Measurements from ENCODE around the gene IL3.

The IL3 gene

GRCh38 chr5:132098151-132098594 is 37.7 kb downstream of the IL3 start:
- H2AFZ ChIP-seq (ENCODE audit: low read length, unreplicated experiment): peak overlapping the region; percentile 20
- peak overlapping the region; percentile 55 for H3K27ac ChIP-seq (ENCODE audit: low read depth, low read length)
- no peaks in the 10 kb centered on the region for H3K36me3 ChIP-seq (ENCODE audit: insufficient read depth, low read length)
- H3K4me1 ChIP-seq (ENCODE audit: control insufficient read depth, insufficient read depth, low read length, unreplicated experiment): peaks cover 50% of the 10 kb centered on the region
- H3K4me3 ChIP-seq (ENCODE audit: low read depth, low read length): no peak overlapping the region
- H3K27me3 ChIP-seq (ENCODE audit: insufficient read depth, low read length): no peaks in the 10 kb centered on the region
- no peaks in the 10 kb centered on the region for H3K79me2 ChIP-seq (ENCODE audit: control insufficient read depth, insufficient read depth, low read length, unreplicated experiment)

GRCh38 chr5:132098621-132099020 is 38.2 kb downstream of the IL3 start:
- Histone ChIP-seq H3K36me3 (ENCODE audit: insufficient read depth, low read length) (no peaks in the 10 kb centered on the region), H3K79me2 (ENCODE audit: control insufficient read depth, insufficient read depth, low read length, unreplicated experiment) (no peaks in the 10 kb centered on the region), H2AFZ (ENCODE audit: low read length, unreplicated experiment) (no peak overlapping the region), H3K4me3 (ENCODE audit: low read depth, low read length) (no peak overlapping the region), H3K4me1 (ENCODE audit: control insufficient read depth, insufficient read depth, low read length, unreplicated experiment) (peaks cover 53% of the 10 kb centered on the region), H3K27ac (ENCODE audit: low read depth, low read length) (peak overlapping the region; percentile 55), H3K27me3 (ENCODE audit: insufficient read depth, low read length) (no peaks in the 10 kb centered on the region)

GRCh38 chr5:132099076-132099748 is 38.8 kb downstream of the IL3 start:
- Histone ChIP-seq H3K36me3 (ENCODE audit: insufficient read depth, low read length) (no peaks in the 10 kb centered on the region), H2AFZ (ENCODE audit: low read length, unreplicated experiment) (no peak overlapping the region), H3K27me3 (ENCODE audit: insufficient read depth, low read length) (no peaks in the 10 kb centered on the region), H3K79me2 (ENCODE audit: control insufficient read depth, insufficient read depth, low read length, unreplicated experiment) (no peaks in the 10 kb centered on the region), H3K4me1 (ENCODE audit: control insufficient read depth, insufficient read depth, low read length, unreplicated experiment) (peaks cover 52% of the 10 kb centered on the region), H3K4me3 (ENCODE audit: low read depth, low read length) (no peak overlapping the region), H3K27ac (ENCODE audit: low read depth, low read length) (peak overlapping the region; percentile 55; the same call in 1 of the 2 replicates)

GRCh38 chr5:132099905-132100304 is 39.5 kb downstream of the IL3 start:
- Histone ChIP-seq H2AFZ (ENCODE audit: low read length, unreplicated experiment) (no peak overlapping the region), H3K4me3 (ENCODE audit: low read depth, low read length) (no peak overlapping the region), H3K27me3 (ENCODE audit: insufficient read depth, low read length) (no peaks in the 10 kb centered on the region), H3K4me1 (ENCODE audit: control insufficient read depth, insufficient read depth, low read length, unreplicated experiment) (peaks cover 52% of the 10 kb centered on the region), H3K27ac (ENCODE audit: low read depth, low read length) (no peak overlapping the region), H3K36me3 (ENCODE audit: insufficient read depth, low read length) (no peaks in the 10 kb centered on the region), H3K79me2 (ENCODE audit: control insufficient read depth, insufficient read depth, low read length, unreplicated experiment) (no peaks in the 10 kb centered on the region)

GRCh38 chr5:132100672-132101261 is 40.3 kb downstream of the IL3 start:
- no peak overlapping the region for H2AFZ ChIP-seq (ENCODE audit: low read length, unreplicated experiment)
- no peak overlapping the region for H3K4me3 ChIP-seq (ENCODE audit: low read depth, low read length)
- H3K27me3 ChIP-seq (ENCODE audit: insufficient read depth, low read length): no peaks in the 10 kb centered on the region
- no peak overlapping the region for H3K27ac ChIP-seq (ENCODE audit: low read depth, low read length)
- H3K4me1 ChIP-seq (ENCODE audit: control insufficient read depth, insufficient read depth, low read length, unreplicated experiment): peaks cover 44% of the 10 kb centered on the region
- no peaks in the 10 kb centered on the region for H3K79me2 ChIP-seq (ENCODE audit: control insufficient read depth, insufficient read depth, low read length, unreplicated experiment)
- no peaks in the 10 kb centered on the region for H3K36me3 ChIP-seq (ENCODE audit: insufficient read depth, low read length)

- Histone ChIP-seq H2AFZ (ENCODE audit: low read length, unreplicated experiment) (no peak overlapping the region), H3K27ac (ENCODE audit: low read depth, low read length) (no peak overlapping the region), H3K79me2 (ENCODE audit: control insufficient read depth, insufficient read depth, low read length, unreplicated experiment) (no peaks in the 10 kb centered on the region), H3K36me3 (ENCODE audit: insufficient read depth, low read length) (no peaks in the 10 kb centered on the region), H3K4me3 (ENCODE audit: low read depth, low read length) (no peak overlapping the region), H3K4me1 (ENCODE audit: control insufficient read depth, insufficient read depth, low read length, unreplicated experiment) (peaks cover 41% of the 10 kb centered on the region), H3K27me3 (ENCODE audit: insufficient read depth, low read length) (no peaks in the 10 kb centered on the region)
These were observed 41.0 kb downstream of the IL3 start for GRCh38 chr5:132101385-132101880.

- H3K27me3 ChIP-seq (ENCODE audit: insufficient read depth, low read length): no peaks in the 10 kb centered on the region
- H3K27ac ChIP-seq (ENCODE audit: low read depth, low read length): no peak overlapping the region; the same call in 1 of the 2 replicates
- no peaks in the 10 kb centered on the region for H3K36me3 ChIP-seq (ENCODE audit: insufficient read depth, low read length)
- H2AFZ ChIP-seq (ENCODE audit: low read length, unreplicated experiment): no peak overlapping the region
- H3K4me3 ChIP-seq (ENCODE audit: low read depth, low read length): no peak overlapping the region
- H3K79me2 ChIP-seq (ENCODE audit: control insufficient read depth, insufficient read depth, low read length, unreplicated experiment): no peaks in the 10 kb centered on the region
- H3K4me1 ChIP-seq (ENCODE audit: control insufficient read depth, insufficient read depth, low read length, unreplicated experiment): peaks cover 41% of the 10 kb centered on the region
These were observed 41.7 kb downstream of the IL3 start for GRCh38 chr5:132102101-132102701.

GRCh38 chr5:132102944-132103331 is 42.5 kb downstream of the IL3 start:
- H3K4me1 ChIP-seq (ENCODE audit: control insufficient read depth, insufficient read depth, low read length, unreplicated experiment): peaks cover 41% of the 10 kb centered on the region
- H3K36me3 ChIP-seq (ENCODE audit: insufficient read depth, low read length): no peaks in the 10 kb centered on the region
- no peaks in the 10 kb centered on the region for H3K27me3 ChIP-seq (ENCODE audit: insufficient read depth, low read length)
- peak overlapping the region; percentile 16 for H2AFZ ChIP-seq (ENCODE audit: low read length, unreplicated experiment)
- no peak overlapping the region for H3K4me3 ChIP-seq (ENCODE audit: low read depth, low read length)
- peak overlapping the region; percentile 97 for H3K27ac ChIP-seq (ENCODE audit: low read depth, low read length)
- H3K79me2 ChIP-seq (ENCODE audit: control insufficient read depth, insufficient read depth, low read length, unreplicated experiment): no peaks in the 10 kb centered on the region

GRCh38 chr5:132103332-132103951 is 43.0 kb downstream of the IL3 start:
- Histone ChIP-seq H3K27ac (ENCODE audit: low read depth, low read length) (peak overlapping the region; percentile 97), H3K27me3 (ENCODE audit: insufficient read depth, low read length) (no peaks in the 10 kb centered on the region), H3K4me1 (ENCODE audit: control insufficient read depth, insufficient read depth, low read length, unreplicated experiment) (peaks cover 37% of the 10 kb centered on the region), H3K4me3 (ENCODE audit: low read depth, low read length) (peak overlapping the region; percentile 34; the same call in 1 of the 2 replicates), H3K79me2 (ENCODE audit: control insufficient read depth, insufficient read depth, low read length, unreplicated experiment) (no peaks in the 10 kb centered on the region), H2AFZ (ENCODE audit: low read length, unreplicated experiment) (peak overlapping the region; percentile 81), H3K36me3 (ENCODE audit: insufficient read depth, low read length) (no peaks in the 10 kb centered on the region)

GRCh38 chr5:132103969-132104391 is 43.5 kb downstream of the IL3 start:
- Histone ChIP-seq H3K4me3 (ENCODE audit: low read depth, low read length) (no peak overlapping the region), H3K27me3 (ENCODE audit: insufficient read depth, low read length) (no peaks in the 10 kb centered on the region), H2AFZ (ENCODE audit: low read length, unreplicated experiment) (no peak overlapping the region), H3K27ac (ENCODE audit: low read depth, low read length) (peak overlapping the region; percentile 43; the same call in 1 of the 2 replicates), H3K4me1 (ENCODE audit: control insufficient read depth, insufficient read depth, low read length, unreplicated experiment) (peaks cover 32% of the 10 kb centered on the region), H3K36me3 (ENCODE audit: insufficient read depth, low read length) (no peaks in the 10 kb centered on the region), H3K79me2 (ENCODE audit: control insufficient read depth, insufficient read depth, low read length, unreplicated experiment) (no peaks in the 10 kb centered on the region)

Measured in ACC112 (cell line).